HG03521 (cell line): ENCODE data around the gene CAMK2B.

Experiments used
- ATAC-seq: cut with Tn5 transposase; IDR thresholded peaks from one replicate; pipeline ENCODE4 v1.9.1; 2021; ENCODE audit warnings: mild to moderate bottlenecking, moderate library complexity; ENCODE audit not compliant: unreplicated experiment

Gene CAMK2B

GRCh38 chr7:44330331-44330730 lies 4.9 kb upstream of the CAMK2B start:
- ATAC-seq = no peak

DNA sequence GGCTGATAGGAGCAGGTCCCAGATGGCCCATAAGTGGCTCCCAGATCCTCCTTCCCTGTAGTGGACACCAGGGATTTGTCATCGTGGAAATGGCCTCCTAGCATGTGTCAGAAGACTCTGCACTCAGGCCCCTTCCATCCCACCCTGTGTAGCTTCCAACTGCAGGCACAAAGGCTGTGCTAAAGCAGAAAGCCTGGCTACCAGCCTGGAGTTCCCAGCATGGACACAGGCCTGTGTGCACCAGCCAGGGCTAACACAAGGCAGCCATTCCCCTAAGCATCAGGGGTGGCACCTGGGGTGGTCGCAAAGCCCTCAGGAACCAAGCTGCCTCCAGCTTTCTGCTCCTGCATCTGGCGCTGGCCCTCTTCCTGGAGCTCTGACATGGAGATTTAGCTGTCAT lies 4.5 kb upstream of the CAMK2B start:
- ATAC-seq = no peak

DNA sequence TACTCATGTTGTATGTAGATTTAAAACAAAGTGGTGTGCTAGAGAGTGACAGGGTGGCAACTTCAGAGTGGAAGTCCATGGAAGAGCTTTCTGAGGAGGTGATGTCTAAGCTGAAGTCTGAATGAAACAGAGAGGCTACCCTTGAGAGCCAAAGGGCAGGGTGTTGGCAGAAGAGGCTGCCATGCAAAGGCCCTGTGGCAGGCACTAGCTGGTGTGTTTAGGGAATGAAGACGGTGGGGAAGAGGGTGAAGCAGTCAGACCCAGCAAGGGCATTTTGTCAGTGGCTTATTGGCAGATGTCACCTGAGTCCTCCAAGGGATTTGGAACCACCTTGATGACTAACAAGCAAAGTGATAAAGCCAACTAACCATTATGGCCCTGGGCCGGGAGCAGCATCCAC lies 3.7 kb upstream of the CAMK2B start:
- no peak for ATAC-seq

DNA sequence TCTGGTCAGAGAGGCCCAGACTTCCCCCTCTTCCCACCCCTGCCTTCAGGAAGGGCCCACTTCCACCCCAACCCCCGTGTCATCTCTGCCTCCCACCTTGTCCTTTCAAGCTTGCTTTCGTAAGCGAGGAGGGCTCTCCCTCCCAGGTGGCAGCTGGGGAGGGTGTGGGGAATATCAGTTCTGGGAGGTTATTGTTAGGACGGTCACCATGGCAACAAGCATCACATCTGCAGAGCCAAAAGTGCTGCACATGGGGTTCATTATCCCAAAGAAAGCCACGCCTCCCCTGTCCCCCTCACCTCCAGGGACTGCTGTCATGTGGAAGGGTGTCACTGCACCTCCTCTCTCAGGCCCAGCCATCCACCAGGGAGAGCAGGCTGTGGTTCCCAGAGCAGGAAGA lies 2.6 kb upstream of the CAMK2B start:
- no peak for ATAC-seq

GRCh38 chr7:44326261-44327125 lies 1.1 kb upstream of the CAMK2B start:
- ATAC-seq = no peak

DNA sequence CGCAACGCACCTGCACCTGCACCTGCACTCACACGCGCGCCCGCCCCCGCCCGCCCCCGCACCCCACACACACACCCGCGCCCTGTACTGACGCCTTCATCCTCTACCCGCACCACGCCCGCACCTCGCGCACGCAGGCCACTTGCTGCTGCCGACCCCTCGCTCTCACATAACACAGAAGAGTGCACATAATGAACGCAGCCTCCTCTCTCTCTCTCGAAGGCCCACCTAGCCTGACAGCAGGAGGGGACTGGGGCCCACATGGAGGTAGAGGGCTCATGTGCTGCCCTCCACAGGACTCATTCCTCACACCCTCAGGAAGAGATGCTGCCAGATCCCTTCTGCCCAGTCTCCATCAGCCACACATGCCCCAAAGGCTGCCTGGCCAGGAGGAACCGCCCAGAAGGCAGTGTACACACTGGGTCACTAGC lies 432 bp upstream of the CAMK2B start:
- no peak for ATAC-seq

GRCh38 chr7:44324481-44325200 lies 753 bp downstream of the CAMK2B start:
- no peak for ATAC-seq

DNA sequence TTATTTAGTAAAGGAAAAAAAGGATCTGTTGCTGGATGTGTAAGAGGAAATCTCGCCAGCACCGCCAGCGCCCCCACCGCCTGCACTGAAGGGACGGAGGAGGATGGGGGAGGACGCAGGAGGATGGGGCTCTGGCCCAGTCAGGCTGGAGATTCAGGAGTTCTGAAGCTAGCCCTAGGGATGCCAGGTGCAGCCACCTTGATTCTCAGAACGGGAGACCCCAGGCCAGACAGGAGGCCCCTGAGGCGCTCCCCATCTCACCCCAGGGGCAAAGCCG lies 1.3 kb downstream of the CAMK2B start:
- ATAC-seq = no peak

DNA sequence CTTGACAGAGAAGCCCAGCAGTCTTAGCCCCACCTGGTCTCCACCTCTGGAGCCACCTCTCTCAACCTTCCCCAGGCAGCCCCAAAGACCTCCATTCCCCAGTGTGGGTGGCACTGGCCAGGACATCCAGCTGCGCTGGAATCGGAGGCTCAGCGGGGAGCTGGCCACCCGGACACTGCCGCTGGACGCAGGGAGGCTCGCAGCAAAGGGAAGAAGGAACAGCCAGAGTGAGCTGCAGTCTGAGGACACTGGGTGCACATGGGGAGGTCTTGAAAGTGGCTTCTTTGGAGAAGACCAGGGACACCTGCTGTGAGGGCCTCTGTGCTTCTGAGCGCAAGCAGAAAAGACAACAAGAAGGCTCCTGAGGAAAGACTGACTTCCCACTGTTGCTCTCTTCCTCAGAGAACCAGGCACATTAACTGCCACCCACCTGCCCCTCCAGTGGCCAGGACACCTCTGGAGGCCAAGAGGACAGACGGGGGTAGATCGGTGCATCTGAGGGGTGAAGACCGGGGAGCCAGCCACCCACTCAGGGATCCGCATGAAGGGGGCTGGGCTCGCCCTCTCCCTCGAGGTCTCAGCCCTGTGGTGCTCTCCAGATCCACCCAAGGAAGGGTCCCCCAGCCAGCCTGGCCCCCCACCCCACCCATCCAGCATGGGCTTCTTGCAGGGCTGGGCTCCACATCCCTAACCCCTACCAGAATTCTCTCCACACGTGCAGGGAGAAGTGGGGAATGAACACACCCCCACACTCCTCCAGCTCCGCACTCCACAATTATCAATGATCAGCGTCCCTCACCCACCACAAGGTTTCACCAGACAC lies 1.8 kb downstream of the CAMK2B start:
- no peak for ATAC-seq

- no peak for ATAC-seq
These were observed 2.6 kb downstream of the CAMK2B start for GRCh38 chr7:44322631-44323363.

- ATAC-seq = no peak
These were observed 3.6 kb downstream of the CAMK2B start for GRCh38 chr7:44321796-44322195.

- no peak for ATAC-seq
These were observed 4.5 kb downstream of the CAMK2B start for GRCh38 chr7:44320794-44321371.

DNA sequence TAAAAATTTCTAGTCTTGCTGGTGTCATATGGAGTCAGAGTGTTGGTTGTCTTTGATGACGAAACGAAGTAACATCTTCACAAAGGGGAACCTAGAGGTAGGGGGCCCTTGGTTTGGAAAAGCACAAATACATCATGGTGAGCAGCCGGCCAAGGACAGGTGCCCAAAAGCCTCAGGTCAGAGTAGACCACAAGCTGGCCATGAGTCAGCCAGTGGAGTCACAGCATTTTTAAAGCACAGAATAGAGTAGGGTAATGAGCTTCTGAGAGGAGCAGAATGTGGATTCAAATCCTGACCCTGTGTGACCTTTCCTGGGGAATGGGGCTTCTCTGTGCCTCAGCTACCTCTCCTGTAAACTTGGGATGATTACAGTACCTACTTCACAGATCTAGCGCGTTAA lies 5.3 kb downstream of the CAMK2B start:
- ATAC-seq = no peak

- no peak for ATAC-seq
These were observed 7.1 kb downstream of the CAMK2B start for GRCh38 chr7:44318332-44318731.

DNA sequence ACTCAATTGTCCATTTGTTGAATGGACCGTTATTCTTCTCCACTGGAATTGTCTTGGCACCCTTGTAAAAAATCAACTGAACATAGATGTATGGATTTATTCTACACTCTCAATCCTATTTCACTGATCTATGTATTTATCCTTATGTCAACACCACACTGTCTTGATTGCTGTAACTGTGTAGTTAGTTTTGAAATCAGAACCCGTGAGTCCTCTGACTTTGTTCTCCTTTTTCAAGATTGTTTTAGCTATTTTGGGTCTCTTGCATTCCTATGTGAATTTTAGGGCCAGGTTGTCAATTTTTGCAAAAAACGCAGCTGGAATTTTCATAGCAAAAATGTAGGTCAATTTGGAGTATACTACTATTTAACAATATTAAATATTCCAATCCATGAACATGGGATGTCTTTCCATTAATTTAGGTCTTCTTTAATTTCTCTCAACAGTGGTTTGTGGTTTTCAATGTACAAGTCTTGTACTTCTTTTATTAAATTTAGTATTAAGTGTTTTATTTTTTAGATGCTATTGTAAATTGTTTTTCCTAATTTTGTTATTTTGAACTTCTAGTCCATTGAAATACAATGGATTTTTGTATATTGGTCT lies 10.0 kb downstream of the CAMK2B start:
- no peak for ATAC-seq

- ATAC-seq = no peak
These were observed 11.8 kb downstream of the CAMK2B start for GRCh38 chr7:44313621-44314031.

GRCh38 chr7:44313016-44313415 lies 12.4 kb downstream of the CAMK2B start:
- ATAC-seq = no peak

DNA sequence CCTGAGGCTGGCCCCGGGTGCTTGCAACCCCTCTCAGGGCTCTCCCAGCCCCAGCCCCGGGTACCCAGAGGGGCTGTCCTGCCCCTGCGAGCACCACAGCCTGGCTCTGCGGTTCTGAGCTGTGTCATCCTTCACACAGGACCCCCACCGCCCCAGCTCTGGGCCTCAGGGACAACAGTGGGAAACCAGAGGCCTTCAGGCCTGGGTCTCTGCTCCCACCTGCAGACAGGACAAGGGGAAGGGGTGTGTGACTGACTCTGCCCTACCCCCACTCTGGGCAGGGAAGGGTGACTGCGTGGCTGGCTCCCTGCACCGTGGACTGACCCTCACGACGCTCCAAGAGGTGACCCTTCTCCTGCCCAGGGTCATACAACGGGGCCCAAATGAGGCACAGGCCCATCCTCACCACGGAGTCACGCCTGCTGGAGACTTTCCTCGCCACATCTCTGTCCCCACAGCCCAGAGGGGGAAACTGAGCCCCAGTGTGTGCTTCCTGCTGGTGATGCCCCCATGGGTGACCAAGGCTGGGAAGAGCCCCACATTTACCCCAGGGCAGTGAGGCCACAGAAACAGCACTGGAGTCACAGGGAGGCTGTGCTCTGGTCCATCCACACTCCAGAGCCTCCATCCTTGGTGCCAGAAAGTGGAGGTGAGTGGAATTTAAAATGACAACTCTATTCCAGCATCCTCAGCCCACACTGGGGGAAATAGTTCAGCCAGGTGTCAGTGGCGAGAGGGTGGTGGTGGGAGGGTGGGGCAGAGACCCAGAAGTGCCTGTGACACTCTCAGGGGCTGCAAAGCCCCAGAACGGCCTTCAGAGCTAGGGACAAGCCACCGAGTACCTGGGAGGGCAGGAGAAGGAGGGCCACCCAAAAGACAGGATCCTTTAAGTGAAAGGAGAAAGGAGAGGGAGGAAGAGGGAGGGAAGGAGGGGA lies 13.6 kb downstream of the CAMK2B start:
- ATAC-seq = no peak

DNA sequence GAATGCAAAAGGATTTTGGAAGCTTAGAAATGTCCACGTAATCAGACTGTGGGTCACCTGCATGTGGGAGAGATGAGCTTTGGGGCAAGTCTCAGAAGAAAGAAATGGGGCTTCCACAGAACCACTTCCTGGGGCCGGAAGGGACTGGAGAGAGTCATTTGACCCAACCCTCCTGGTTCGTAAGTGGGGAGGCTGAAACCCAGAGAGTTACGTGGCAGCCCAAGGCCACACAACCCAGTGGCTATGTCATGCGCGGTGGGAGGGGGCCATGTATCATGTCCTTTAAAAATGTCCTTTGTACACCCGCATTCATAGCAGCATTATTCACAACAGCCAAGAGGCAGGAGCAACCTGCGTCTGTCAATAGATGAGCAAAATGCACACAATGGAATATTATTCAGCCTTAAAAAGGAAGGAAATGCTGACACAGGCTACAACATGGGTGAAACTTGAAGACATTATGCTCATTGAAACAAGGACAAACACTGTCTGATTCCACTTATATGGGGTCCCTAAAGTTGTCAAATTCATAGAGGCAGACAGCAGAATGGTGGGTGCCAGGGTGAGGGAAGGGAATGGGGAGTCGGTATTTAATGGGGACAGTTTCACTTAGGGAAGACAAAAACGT lies 15.1 kb downstream of the CAMK2B start:
- no peak for ATAC-seq
